Fibroblast of peridontal ligament (primary cell): ENCODE measurements around the gene TLE5.
"Not testable (repeated sequence)": the region's sequence is repeated elsewhere in the genome, so short reads cannot be mapped to it uniquely, and the experiment has no call there.

ENCODE experiments used
- DNase-seq: peaks from one replicate; pipeline ENCODE4 v3.0.0-alpha.2; 2010; ENCODE audit errors: extremely low read depth

Gene TLE5

DNA sequence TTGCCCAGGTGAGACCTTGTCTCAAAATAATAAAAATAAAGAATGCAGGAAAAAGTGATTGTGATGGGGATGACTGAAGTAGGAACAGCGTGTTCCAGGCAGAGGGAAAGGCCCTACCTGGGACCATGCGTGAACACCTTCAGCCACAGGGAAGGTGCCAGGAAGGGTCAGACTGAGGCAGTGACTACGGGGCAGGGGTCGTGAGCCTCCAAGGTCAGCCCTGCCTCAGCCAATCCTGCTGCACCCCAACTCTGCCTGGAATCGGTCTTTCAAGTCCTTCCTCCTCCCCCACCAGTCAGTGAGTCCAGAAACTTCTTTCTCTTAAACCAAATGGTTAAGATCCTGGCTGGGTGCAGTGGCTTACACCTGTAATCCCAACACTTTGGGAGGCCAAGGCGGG, 17.1 kb downstream of the TLE5 start:
- no peak for DNase-seq

DNA sequence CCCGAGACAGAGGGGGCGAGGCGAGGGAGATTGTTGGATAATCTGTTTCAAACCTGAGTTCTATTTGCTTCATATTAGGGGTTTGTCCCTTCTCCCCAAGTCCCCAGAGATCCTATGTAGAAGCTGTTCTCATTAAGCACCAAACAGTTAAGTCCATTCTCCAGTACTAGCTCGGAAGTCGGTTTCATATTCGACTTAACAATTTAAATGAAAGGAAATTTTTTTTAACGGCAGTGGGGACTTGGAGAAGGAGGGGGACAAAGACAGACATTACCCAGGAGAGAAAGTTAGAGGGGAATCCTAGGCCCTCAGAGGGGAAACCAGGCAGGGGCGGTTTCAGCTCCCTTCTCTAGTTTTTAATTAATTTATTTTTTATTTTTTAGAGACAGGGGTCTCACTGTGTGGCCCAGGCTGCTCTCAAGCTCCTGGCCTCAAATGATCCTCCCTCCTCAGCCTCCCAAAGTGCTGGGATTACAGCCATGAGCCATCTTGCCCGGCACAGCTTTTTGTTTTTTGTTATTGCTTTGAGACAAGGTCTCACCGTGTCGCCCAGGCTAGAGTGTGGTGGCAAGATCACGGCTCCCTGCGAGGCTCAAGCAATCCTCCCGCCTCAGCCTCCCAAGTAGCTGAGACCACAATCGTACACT, 19.6 kb downstream of the TLE5 start:
- peak; percentile 20 for DNase-seq

DNA sequence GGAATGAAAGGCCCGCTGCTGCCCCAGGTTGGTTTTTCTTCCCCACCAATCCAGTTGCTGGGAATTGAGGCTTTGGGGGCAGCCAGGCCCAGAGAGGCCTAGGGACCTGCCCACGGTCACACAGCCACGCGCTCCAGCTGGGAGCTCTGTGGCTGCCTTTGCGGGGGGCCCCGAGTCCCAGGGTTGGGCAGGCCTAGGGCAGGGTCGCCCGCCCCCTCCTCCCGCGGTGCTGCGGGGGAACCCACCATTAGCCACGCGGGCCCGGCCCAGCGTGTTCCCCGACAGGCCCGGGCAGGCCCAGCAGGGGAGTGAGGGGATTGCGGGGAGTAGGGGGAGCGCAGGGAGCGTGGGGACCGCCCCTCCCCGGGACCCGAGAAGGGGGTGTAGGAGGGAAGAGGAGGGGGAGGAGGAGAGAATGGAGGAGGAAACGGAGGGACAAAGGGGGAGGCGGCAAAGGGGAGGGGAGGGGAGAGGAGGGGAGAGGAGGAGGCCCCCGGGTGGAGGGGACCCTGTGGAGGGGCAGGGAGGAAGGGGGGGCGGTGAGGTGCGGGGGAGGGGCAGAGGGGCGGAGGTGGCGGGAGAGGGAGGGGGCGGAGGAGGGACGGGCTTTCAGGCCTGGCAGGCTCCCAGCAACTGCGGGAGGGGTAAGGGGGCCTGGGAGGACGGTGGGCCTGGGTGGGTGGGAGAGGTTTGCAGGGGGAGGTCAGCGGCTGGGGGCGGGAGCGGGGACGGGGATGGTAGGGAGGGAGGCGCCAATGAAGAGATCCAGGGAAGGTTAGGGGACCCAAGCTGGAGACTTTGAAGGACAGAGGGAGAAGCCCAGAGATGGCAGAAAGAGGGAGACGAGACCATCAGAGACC, 20.3 kb downstream of the TLE5 start:
- DNase-seq = no peak

DNA sequence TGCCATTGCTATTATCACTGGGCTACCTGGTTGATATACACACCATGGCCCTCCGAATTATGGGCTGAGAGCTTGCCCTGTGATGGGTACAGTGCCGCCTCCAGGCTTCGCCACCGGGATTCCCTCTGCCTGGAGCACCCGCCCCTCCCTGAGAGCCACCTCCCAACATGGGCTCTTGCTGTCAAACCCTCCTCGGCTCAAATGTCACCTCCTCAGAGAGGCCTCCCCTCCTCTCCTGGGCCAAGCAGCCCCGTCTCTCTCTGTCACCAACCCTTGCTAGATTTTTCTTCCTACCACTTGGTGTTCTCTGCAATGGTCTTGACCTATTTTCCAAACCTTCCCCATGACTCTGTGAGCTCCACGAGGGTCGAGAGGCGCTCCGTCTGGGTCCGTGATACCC, 21.0 kb downstream of the TLE5 start:
- no peak for DNase-seq

DNA sequence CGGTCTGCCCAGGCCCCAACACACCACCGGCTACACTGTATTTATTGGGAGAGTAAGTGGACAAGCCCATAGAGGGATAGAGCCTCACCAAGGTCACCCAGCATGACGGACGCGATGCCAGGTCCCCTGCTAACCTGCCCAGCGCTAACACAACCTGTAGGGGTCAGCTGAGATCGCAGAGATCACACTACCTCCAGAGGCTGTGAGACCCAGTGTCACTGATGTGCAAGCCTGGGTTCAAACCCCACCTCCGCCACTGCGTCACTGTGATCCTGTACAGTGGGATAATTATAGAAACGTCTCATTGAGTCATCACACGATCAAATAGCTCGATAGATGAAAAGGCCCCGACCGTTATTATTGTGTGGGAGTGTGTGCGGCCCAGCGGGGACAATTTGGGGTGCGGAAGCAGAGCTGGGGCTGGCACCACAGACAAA, 22.6 kb downstream of the TLE5 start:
- peak; percentile 23 for DNase-seq

DNA sequence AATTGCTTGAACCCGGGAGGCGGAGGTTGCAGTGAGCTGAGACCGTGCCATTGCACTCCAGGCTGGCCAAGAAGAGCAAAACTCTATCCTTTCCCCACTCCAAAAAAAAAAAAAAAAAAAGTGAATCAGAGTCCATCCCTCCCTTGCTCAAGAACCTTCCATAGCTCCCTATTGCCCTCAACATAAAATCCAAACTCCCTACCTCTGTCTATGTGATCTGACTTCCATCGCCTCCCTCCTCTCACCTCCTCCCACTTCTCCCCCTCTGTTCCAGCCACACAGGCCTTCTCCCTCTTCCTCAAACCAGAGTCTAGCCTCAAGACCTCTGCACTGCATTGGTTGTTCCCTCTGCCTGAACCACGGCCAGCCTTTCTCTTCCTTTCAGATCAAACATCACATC, 23.2 kb downstream of the TLE5 start:
- no peak for DNase-seq

GRCh38 chr19:3038214-3038613, 24.1 kb downstream of the TLE5 start:
- DNase-seq = no peak

GRCh38 chr19:3036977-3037544, 25.2 kb downstream of the TLE5 start:
- DNase-seq = not testable (repeated sequence)

DNA sequence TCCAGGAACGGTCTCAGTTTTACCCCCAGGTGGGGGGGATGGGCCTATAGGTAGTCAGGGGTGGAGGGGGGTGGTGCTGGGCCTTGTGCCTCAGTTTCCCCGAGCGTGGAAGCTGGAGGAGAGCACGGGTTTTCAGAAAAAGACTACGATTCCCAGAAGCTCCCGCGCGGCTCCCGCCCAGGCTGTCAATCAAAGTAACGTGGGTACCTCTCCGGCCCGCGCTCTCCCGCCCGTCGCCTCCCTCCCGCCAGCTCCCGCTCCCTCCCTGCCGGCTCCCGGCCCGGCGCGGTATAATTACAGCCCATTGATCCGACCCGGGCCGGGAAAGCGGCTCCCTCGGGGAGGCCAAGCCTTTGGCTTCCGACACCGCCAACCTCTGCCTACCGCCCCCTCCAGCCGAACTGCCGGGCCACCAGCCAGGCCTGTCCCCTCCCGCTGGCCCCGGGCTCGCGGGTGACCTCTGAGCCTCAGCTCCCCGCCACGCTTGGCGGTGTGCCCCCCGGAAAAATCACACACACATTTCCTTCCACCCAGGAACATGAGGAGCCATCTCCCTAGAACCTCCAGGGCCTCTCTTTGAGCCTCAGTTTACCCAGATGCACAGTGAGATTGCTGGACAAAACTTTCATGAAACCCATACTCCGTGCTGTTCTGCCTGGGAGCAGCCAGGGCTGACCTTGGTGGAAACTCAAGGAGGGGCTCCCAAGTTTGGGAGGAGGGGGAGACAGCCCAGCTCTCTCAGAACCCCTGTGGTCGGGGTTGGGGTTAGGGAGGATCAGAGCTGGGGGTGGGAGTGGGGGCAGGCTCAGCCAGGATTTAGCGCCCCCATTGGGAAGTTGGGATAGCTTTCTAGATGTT, 25.9 kb downstream of the TLE5 start:
- peak; percentile 92 for DNase-seq

GRCh38 chr19:3035542-3036118, 26.7 kb downstream of the TLE5 start:
- peak; percentile 99 for DNase-seq

GRCh38 chr19:3034656-3035541, 27.4 kb downstream of the TLE5 start:
- peak; percentile 48 for DNase-seq

- DNase-seq = no peak
These were observed 28.0 kb downstream of the TLE5 start for GRCh38 chr19:3034406-3034655.

DNA sequence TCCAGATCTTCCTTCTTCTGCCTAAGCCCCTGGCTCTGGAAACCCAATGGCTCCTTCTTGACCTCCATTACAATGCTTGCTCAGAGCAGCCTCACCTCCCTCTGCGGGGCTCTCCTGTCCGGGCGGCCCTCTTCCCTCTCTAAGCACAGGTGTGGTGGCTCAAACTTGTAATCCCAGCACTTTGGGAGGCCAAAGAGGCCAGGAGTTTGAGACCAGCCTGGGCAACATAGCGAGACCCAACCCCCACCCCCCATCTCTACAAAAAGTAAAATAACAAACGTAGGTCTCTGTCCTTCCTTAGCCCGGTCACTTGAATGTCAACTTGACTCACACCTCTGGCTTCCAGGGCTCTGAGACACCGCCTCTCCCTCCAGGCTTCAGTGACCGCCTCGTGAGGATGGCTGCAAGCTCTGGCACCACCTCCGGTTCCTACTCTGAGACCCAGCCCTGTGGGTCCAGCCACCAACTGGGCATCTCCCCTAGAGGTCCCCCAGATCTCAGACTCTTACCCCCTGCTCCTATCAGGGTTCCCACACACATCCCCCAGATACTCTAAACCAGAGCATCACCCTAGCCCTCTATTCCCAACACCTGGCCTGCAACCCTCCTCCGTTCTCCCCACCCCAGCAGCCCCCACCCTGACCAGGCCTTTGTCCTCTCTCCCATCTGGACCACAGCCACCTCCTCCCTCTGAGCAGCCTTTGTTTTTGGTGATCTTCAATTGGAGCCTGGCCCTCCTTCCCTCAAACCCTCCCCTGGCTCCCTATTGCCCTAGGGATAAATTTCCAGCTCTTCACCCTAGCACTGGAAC, 28.5 kb downstream of the TLE5 start:
- DNase-seq = no peak

- no peak for DNase-seq
These were observed 30.8 kb downstream of the TLE5 start for GRCh38 chr19:3031607-3031867.

DNA sequence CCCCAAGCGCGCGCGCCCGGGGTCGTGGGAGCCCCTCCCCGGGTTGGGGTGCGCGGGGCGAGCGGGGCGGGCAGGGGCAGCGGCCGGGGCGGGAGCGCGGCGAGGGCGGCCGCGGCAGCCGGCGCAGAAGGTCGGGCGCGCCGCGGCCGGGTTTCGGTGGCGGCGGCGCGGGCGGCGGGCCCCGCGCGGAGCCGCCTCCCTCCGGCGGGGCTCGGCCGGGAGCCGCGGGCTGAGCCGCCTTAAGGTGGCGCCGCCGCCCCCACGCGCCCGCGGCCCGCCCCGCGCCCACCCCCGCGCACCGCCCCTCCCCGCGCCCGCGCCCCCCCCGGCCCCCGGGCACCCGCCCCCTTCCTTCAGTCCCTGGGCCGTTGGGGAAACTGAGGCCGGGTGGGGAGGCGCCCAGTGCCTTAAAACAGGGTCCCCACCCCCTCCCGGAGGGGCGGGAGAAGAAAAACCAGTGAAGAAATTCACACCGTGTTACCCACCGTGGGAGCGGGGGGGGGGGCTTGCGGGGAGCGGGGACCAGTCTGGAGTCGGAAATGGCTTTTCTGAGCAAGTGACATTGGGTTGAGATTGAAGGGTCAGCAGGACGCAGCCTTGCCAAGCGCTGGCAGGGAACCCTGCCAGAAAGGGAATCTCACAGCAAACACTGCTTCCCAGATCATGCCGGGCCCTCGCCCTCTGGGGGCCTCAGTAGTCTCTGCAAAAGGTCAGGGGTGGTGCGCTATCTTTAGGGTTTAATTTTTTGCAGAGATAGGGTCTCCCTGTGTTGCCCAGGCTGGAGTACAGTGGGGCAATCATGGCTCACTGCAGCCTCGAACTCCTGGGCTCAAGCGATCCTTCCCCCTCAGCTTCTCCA, 33.0 kb downstream of the TLE5 start, which contains the start of gene TLE2:
TLE2 (minus strand) TSS at position 216 of the 859 bp plus-strand sequence. CDS start 376 bp downstream, outside the sequence.
- DNase-seq = no peak

- no peak for DNase-seq
These were observed 33.8 kb downstream of the TLE5 start for GRCh38 chr19:3028305-3029064.

- DNase-seq = no peak
These were observed 34.4 kb downstream of the TLE5 start for GRCh38 chr19:3027981-3028304.

GRCh38 chr19:3027292-3027691, 35.0 kb downstream of the TLE5 start:
- DNase-seq = no peak

- no peak for DNase-seq
These were observed 35.5 kb downstream of the TLE5 start for GRCh38 chr19:3026768-3027167.
